A549 treated with Hydrocortisone at 1 μM for 4 hours (cell line): ENCODE results near the gene C5orf58. TPM values are rescaled to one million over a fixed set of nuclear protein-coding genes. Genes with fewer than 3 reads are reported as not detected.

Source experiments
- total RNA-seq: library from RNA; stranded (reverse); fragments of 200-300 nt; extraction: Qiagen RNA extraction; gene quantifications from 5 replicates; pipeline ENCODE4 v1.2.3, GENCODE V29; 2022

C5orf58 gene, protein sequence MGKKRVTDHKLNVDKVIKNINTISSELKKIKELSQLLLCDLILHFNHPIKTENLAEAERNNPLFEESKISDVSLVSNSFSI
- total RNA-seq, result not detected in 5 replicates

GRCh38 chr5:170232786-170233185 is at the start of gene C5orf58:
Gene C5orf58, plus strand, starts transcription at chr5:170232985. Its CDS starts 1,992 bp downstream, at chr5:170234977.

Other genes with a start within 250 kb of the C5orf58 start
- not detected in 5 replicates for gene FOXI1, start 127.1 kb upstream of the C5orf58 start, total RNA-seq
- 0.05 to 0.06 TPM in 2 of 5 replicates, not detected in the others for gene LCP2, start 64.8 kb downstream of the C5orf58 start, total RNA-seq
- gene KCNMB1, start 156.4 kb downstream of the C5orf58 start, total RNA-seq, result 0.01 TPM in 1 of 5 replicates, not detected in the others